ENCODE data around the gene INS. TPM values are rescaled to one million over a fixed set of nuclear protein-coding genes. Genes with fewer than 3 reads are reported as not detected.

The INS gene
- total and polyA plus RNA-seq, 2 of the 13 experiments (the other 11 are each of a cell fraction or from before 2014, with no cell fraction given), result not detected

- TF ChIP-seq CREB1 (IDR thresholded peaks at IDR 0.05) (no peak), CREB1 (CRISPR knock-in tag; IDR thresholded peaks at IDR 0.05) (no peak), HOXA7 (CRISPR knock-in tag; IDR thresholded peaks at IDR 0.05) (no peak), HNRNPUL1 (IDR thresholded peaks at IDR 0.05; ENCODE audit: low read depth, low read length) (no peak), CENPT (CRISPR knock-in tag; IDR thresholded peaks at IDR 0.05; ENCODE audit: low read depth) (no peak), HNF1A (IDR thresholded peaks at IDR 0.05; ENCODE audit: low read depth) (peak; percentile 42; the same call in 1 of the 2 replicates), HNF1A (CRISPR knock-in tag; IDR thresholded peaks at IDR 0.05; ENCODE audit: borderline replicate concordance) (peak; percentile 89; the same call in 1 of the 2 replicates), ZNF138 (CRISPR knock-in tag; IDR thresholded peaks at IDR 0.05; ENCODE audit: low read depth) (no peak), PITX1 (CRISPR knock-in tag; IDR thresholded peaks at IDR 0.05) (0 out of 2 replicates have a peak, but pooled peaks have one; percentile 18), SATB2 (CRISPR knock-in tag; IDR thresholded peaks at IDR 0.05) (no peak), ZNF547 (CRISPR knock-in tag; IDR thresholded peaks at IDR 0.05) (no peak), USF2 (IDR thresholded peaks at IDR 0.05; ENCODE audit: low read depth, low read length) (no peak), USF2 (CRISPR knock-in tag; IDR thresholded peaks at IDR 0.05; ENCODE audit: borderline replicate concordance) (no peak), NKX3-1 (CRISPR knock-in tag; IDR thresholded peaks at IDR 0.05) (no peak), TCF7L2 (IDR thresholded peaks at IDR 0.05; ENCODE audit: low read depth, low read length) (peak; percentile 91), ZBED4 (CRISPR knock-in tag; IDR thresholded peaks at IDR 0.05; ENCODE audit: borderline replicate concordance) (peak; percentile 77; the same call in 1 of the 2 replicates), ZNF292 (CRISPR knock-in tag; IDR thresholded peaks at IDR 0.05; ENCODE audit: borderline replicate concordance, low read depth) (no peak), RFXANK (CRISPR knock-in tag; IDR thresholded peaks at IDR 0.05) (no peak), THYN1 (CRISPR knock-in tag; IDR thresholded peaks at IDR 0.05; ENCODE audit: borderline replicate concordance, low read depth) (no peak), KLF6 (CRISPR knock-in tag; IDR thresholded peaks at IDR 0.05) (no peak), PHF5A (CRISPR knock-in tag; IDR thresholded peaks at IDR 0.05; ENCODE audit: low read depth, unreplicated experiment) (no peak)
Measured at GRCh38 chr11:2203440-2204259, 42.6 kb upstream of the INS start (continued).

Data from HepG2 (cell line).